ENCODE measurements around the gene CRTAP.
"Not testable (repeated sequence)": the region's sequence is repeated elsewhere in the genome, so short reads cannot be mapped to it uniquely, and the experiment has no call there.

DNA sequence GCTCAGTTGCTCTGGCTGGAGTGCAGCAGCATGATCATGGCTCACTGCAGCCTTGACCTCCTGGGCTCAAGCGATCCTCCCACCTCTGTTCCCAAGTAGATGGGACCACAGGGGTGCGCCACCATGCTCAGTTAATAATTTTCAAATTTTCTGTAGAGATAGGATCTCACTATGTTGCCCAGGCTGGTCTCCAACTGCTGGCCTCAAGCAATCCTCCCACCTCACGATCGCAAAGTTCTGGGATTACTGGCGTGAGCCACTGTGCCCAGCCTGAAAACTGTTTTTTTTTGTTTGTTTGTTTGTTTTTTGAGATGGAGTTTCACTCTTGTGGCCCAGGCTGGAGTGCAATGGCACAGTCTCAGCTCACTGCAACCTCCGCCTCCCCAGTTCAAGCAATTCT, 34.0 kb upstream of the CRTAP start:
- TF ChIP-seq, protein P1, sequence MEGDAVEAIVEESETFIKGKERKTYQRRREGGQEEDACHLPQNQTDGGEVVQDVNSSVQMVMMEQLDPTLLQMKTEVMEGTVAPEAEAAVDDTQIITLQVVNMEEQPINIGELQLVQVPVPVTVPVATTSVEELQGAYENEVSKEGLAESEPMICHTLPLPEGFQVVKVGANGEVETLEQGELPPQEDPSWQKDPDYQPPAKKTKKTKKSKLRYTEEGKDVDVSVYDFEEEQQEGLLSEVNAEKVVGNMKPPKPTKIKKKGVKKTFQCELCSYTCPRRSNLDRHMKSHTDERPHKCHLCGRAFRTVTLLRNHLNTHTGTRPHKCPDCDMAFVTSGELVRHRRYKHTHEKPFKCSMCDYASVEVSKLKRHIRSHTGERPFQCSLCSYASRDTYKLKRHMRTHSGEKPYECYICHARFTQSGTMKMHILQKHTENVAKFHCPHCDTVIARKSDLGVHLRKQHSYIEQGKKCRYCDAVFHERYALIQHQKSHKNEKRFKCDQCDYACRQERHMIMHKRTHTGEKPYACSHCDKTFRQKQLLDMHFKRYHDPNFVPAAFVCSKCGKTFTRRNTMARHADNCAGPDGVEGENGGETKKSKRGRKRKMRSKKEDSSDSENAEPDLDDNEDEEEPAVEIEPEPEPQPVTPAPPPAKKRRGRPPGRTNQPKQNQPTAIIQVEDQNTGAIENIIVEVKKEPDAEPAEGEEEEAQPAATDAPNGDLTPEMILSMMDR (conservative IDR thresholded peaks at IDR 0.05) = not testable (repeated sequence)
- TF ChIP-seq EZH2 (IDR thresholded peaks at IDR 0.05; ENCODE audit: low read depth) = not testable (repeated sequence)
